DND-41 (cell line): ENCODE results near the gene NPTXR.

ENCODE experiments used
- ATAC-seq: fragments of 200-7000 bp; cut with Tn5 transposase; 3 replicates; pipeline ENCODE4 v1.9.1; 2021; ENCODE audit warnings: low read depth; ENCODE audit not compliant: insufficient read depth
- DNase-seq: peaks from one replicate; pipeline ENCODE4 v3.0.0-alpha.2; 2020
- H2AFZ ChIP-seq: 2 replicates; pipeline ENCODE4 v1.6.0; 2012; ENCODE audit warnings: low read depth, low read length
- H3K27ac ChIP-seq: 2 replicates; pipeline ENCODE4 v1.5.1; 2012; ENCODE audit warnings: low read length, inconsistent platforms
- H3K27me3 ChIP-seq: fragments of 200-600 bp; sonication (generic); 2 replicates; pipeline ENCODE4 v1.6.0; 2012; ENCODE audit warnings: low read length, mild to moderate bottlenecking, inconsistent platforms; ENCODE audit not compliant: insufficient read depth, poor library complexity
- H3K36me3 ChIP-seq: 2 replicates; pipeline ENCODE4 v1.5.1; 2012; ENCODE audit warnings: low read length, inconsistent platforms; ENCODE audit not compliant: insufficient read depth
- H3K4me1 ChIP-seq: 2 replicates; pipeline ENCODE4 v1.5.1; 2012; ENCODE audit warnings: mild to moderate bottlenecking, low read length; ENCODE audit not compliant: insufficient read depth
- H3K4me2 ChIP-seq: 2 replicates; pipeline ENCODE4 v1.6.0; 2012; ENCODE audit warnings: mild to moderate bottlenecking, moderate library complexity, low read length, inconsistent platforms; ENCODE audit not compliant: insufficient read depth
- H3K4me3 ChIP-seq, 2 experiments: fragments of 200-600 bp in 1 of 2; shearing (Covaris generic) in 1 of 2; 2 replicates each; pipeline ENCODE4 v1.5.1; 2012 to 2016; ENCODE audit warnings: inconsistent platforms in 2 of 2, low read length in 2 of 2, mild to moderate bottlenecking in 2 of 2, low read depth in 1 of 2, moderate library complexity in 1 of 2
- H3K79me2 ChIP-seq: 2 replicates; pipeline ENCODE4 v1.6.0; 2012; ENCODE audit warnings: low read length, inconsistent platforms; ENCODE audit not compliant: insufficient read depth
- H3K9ac ChIP-seq: 2 replicates; pipeline ENCODE4 v1.6.0; 2012; ENCODE audit warnings: low read depth, mild to moderate bottlenecking, inconsistent platforms, low read length, moderate library complexity
- H3K9me3 ChIP-seq: 2 replicates; pipeline ENCODE4 v1.5.1; 2012; ENCODE audit warnings: low read length, moderate library complexity, mild to moderate bottlenecking, inconsistent platforms; ENCODE audit not compliant: insufficient read depth, severe bottlenecking
- H4K20me1 ChIP-seq: 2 replicates; pipeline ENCODE4 v1.6.0; 2012; ENCODE audit warnings: low read length; ENCODE audit not compliant: insufficient read depth
- EZH2 ChIP-seq: IDR thresholded peaks from 3 replicates; pipeline ENCODE4 v1.6.1; 2012; ENCODE audit warnings: borderline replicate concordance, low read depth, mild to moderate bottlenecking, moderate library complexity, low read length, inconsistent platforms; ENCODE audit not compliant: severe bottlenecking
- TF ChIP-seq, protein P1 (sequence below): IDR thresholded peaks from 2 replicates; pipeline ENCODE4 v1.5.1; 2012; ENCODE audit warnings: borderline replicate concordance, low read length, moderate library complexity, mild to moderate bottlenecking; ENCODE audit not compliant: poor library complexity, severe bottlenecking; ENCODE audit errors: extremely low read depth

The NPTXR gene

DNA sequence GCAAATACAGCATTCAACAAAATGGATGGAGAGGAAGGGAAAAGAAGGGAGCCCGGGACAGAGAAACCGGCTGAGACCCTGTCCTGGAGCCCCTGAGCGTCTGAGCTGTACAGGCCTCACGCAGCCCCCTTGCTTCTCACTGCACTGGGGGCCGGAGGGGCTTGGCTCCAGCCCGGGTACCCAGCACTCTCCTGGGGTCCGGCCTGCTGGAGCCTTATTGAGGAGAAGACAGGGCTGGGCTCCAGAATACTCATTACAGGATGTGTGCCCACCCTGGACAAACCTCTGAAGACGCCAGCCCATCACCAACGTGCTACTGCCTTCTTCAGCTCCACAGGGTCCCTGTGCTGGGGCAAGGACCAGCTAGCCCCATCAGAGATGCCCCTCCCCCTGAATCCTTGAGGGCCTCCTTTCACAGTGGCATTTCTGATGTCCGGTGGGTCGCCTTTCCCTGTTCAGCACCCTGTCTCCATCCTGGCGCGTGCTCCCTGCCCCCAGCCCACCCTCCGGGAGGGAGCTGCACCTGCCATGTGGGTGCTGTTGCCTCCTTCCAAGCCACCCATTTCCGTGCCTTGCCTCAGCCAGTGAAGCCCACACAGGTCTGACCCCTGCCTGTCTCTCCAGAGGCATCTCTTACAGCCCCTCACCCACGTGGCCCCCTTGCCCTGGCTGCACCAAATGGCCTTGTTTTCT, 73.4 kb downstream of the NPTXR start:
- ATAC-seq (no peak), DNase-seq (no peak)
- H3K4me2 ChIP-seq = no peak overlapping the region
- TF ChIP-seq EZH2 = no peak
- TF ChIP-seq, protein P1, sequence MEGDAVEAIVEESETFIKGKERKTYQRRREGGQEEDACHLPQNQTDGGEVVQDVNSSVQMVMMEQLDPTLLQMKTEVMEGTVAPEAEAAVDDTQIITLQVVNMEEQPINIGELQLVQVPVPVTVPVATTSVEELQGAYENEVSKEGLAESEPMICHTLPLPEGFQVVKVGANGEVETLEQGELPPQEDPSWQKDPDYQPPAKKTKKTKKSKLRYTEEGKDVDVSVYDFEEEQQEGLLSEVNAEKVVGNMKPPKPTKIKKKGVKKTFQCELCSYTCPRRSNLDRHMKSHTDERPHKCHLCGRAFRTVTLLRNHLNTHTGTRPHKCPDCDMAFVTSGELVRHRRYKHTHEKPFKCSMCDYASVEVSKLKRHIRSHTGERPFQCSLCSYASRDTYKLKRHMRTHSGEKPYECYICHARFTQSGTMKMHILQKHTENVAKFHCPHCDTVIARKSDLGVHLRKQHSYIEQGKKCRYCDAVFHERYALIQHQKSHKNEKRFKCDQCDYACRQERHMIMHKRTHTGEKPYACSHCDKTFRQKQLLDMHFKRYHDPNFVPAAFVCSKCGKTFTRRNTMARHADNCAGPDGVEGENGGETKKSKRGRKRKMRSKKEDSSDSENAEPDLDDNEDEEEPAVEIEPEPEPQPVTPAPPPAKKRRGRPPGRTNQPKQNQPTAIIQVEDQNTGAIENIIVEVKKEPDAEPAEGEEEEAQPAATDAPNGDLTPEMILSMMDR = no peak
- H3K27me3 ChIP-seq = no peaks in the 10 kb centered on the region
- no peaks in the 10 kb centered on the region for H3K9me3 ChIP-seq
- no peak overlapping the region for H3K9ac ChIP-seq
- no peak overlapping the region for H2AFZ ChIP-seq
- no peak overlapping the region for H3K27ac ChIP-seq
- no peak overlapping the region for H3K4me3 ChIP-seq
- H3K36me3 ChIP-seq = no peaks in the 10 kb centered on the region
- H4K20me1 ChIP-seq = no peaks in the 10 kb centered on the region
- H3K4me1 ChIP-seq = no peaks in the 10 kb centered on the region
- H3K79me2 ChIP-seq = no peaks in the 10 kb centered on the region
